HepG2 (cell line): ENCODE measurements around the gene GTPBP6. TPM values are rescaled to one million over a fixed set of nuclear protein-coding genes. Genes with fewer than 3 reads are reported as not detected.

Source experiments
- ATAC-seq: fragments of 200-7000 bp; cut with Tn5 transposase; 3 replicates; pipeline ENCODE4 v1.9.1; 2020; ENCODE audit warnings: mild to moderate bottlenecking, moderate library complexity
- BruUV-seq: library from RNA; stranded (reverse); fragments of 400-500 nt; replicated peaks from 2 replicates; lab custom pipeline; 2021; lab: Mats Ljungman, UMichigan
- CTCF ChIA-PET: fragments of 300-600 bp; formaldehyde crosslinking; extraction: SDS; loops from one replicate; lab custom pipeline; 2021; ENCODE audit warnings: low total read pairs, inconsistent platforms, low intra/inter-chr PET ratio; lab: Yijun Ruan, JAX
- POLR2A ChIA-PET: fragments of 350-600 bp; sonication (Branson Sonifier 250); formaldehyde crosslinking; loops from one replicate; lab custom pipeline; 2020; ENCODE audit warnings: antibody characterized with exemption, inconsistent platforms; lab: Yijun Ruan, JAX
- DNase-seq: peaks from one replicate; pipeline ENCODE4 v3.0.0-alpha.2; 2015; ENCODE audit warnings: low spot score
- FAIRE-seq: peaks from 3 replicates; lab custom pipeline; 2011; peaks lifted over from hg19 to GRCh38; lab: Jason Lieb, UNC
- H2AFZ ChIP-seq: one replicate; pipeline ENCODE4 v1.6.1; 2011; ENCODE audit warnings: low read length, inconsistent platforms
- H3K27ac ChIP-seq: fragments of 300-600 bp; 3 replicates; pipeline ENCODE4 v1.8.0; 2011; ENCODE audit warnings: mixed run types, mild to moderate bottlenecking, mixed read lengths, low read length, inconsistent platforms; ENCODE audit not compliant: insufficient read depth; ENCODE audit errors: extremely low read length
- H3K27me3 ChIP-seq, 2 experiments: fragments of 200-600 bp in 1 of 2; 2 replicates in 1 of 2; 3 replicates in 1 of 2; pipeline versions ENCODE4 v1.6.0 to v1.8.0; 2011; ENCODE audit warnings: low read length in 2 of 2, mild to moderate bottlenecking in 2 of 2, moderate library complexity in 2 of 2, inconsistent platforms in 1 of 2; ENCODE audit not compliant: insufficient read depth in 2 of 2, control insufficient read depth in 1 of 2
- H3K36me3 ChIP-seq, 2 experiments: fragments of 200-600 bp in 1 of 2; replicated peaks in 1 of 2; 2 replicates in 1 of 2; 3 replicates in 1 of 2; pipeline versions ENCODE4 v1.5.1 to v1.8.0; 2011; ENCODE audit warnings: low read length in 2 of 2, inconsistent platforms in 1 of 2; ENCODE audit not compliant: insufficient read depth in 2 of 2, control insufficient read depth in 1 of 2
- H3K4me1 ChIP-seq: 2 replicates; pipeline ENCODE4 v1.5.1; 2012; ENCODE audit warnings: low read length, inconsistent platforms; ENCODE audit not compliant: insufficient read depth
- H3K4me2 ChIP-seq: 2 replicates; pipeline ENCODE4 v1.6.0; 2011; ENCODE audit warnings: low read depth, low read length, inconsistent platforms
- H3K4me3 ChIP-seq, 3 experiments: fragments of 200-600 bp in 1 of 3; sonication (generic), shearing (Covaris generic) in 1 of 3; replicated peaks in 1 of 3; 2 replicates each; pipeline ENCODE4 v1.5.1; 2011 to 2016; ENCODE audit warnings: low read length in 3 of 3, inconsistent platforms in 2 of 3, low read depth in 2 of 3, mild to moderate bottlenecking in 2 of 3, control low read depth in 1 of 3, mixed read lengths in 1 of 3; ENCODE audit not compliant: insufficient read depth in 1 of 3
- H3K79me2 ChIP-seq: one replicate; pipeline ENCODE4 v1.6.1; 2011; ENCODE audit warnings: low read length, inconsistent platforms; ENCODE audit not compliant: insufficient read depth
- H3K9ac ChIP-seq: 2 replicates; pipeline ENCODE4 v1.6.0; 2011; ENCODE audit warnings: mild to moderate bottlenecking, low read depth, low read length, inconsistent platforms; ENCODE audit not compliant: insufficient read depth
- H3K9me3 ChIP-seq: 2 replicates; pipeline ENCODE4 v1.5.1; 2012; ENCODE audit warnings: mild to moderate bottlenecking, low read length
- H4K20me1 ChIP-seq: 2 replicates; pipeline ENCODE4 v1.6.0; 2011; ENCODE audit warnings: inconsistent platforms, mild to moderate bottlenecking, low read length, moderate library complexity; ENCODE audit not compliant: insufficient read depth
- ARNT ChIP-seq: fragments of 450-650 bp; IDR thresholded peaks from 2 replicates; pipeline ENCODE4 v1.6.1; 2017
- RBFOX2 ChIP-seq: fragments of 200-400 bp; formaldehyde crosslinking; IDR thresholded peaks from 2 replicates; pipeline ENCODE4 v1.6.1; 2017; ENCODE audit warnings: low read depth, mild to moderate bottlenecking, low read length
- SYNCRIP ChIP-seq: fragments of 200-400 bp; formaldehyde crosslinking; IDR thresholded peaks from 2 replicates; pipeline ENCODE4 v1.6.1; 2018; ENCODE audit warnings: mild to moderate bottlenecking, low read depth, low read length; ENCODE audit not compliant: insufficient read depth
- ZNF18 ChIP-seq: sonication (generic); formaldehyde crosslinking; IDR thresholded peaks from 2 replicates; pipeline ENCODE4 v1.8.0; 2022; ENCODE audit warnings: mild to moderate bottlenecking, missing genetic modification reagents; ENCODE audit not compliant: insufficient replicate concordance
- ZNF792 ChIP-seq: IDR thresholded peaks from 2 replicates; pipeline ENCODE4 v1.6.1; 2016
- WGBS: methylation state at CpG from one replicate; pipeline ENCODE4 v1.1.6; 2017; ENCODE audit warnings: low lambda C conversion rate; 5-methylcytosine and 5-hydroxymethylcytosine counted together
- in situ Hi-C: cut with HindIII; loops from 2 replicates; pipeline ENCODE4 v1.10.0; 2017; ENCODE audit warnings: low pct_unique_long_range_greater_than_20kb; ENCODE audit not compliant: extremely low pct_ligation_motif_present
- intact Hi-C: fragments of 100-400 bp; cut with micrococcal nuclease; formaldehyde crosslinking; loops from one replicate; pipeline ENCODE4 v1.10.0; 2022; ENCODE audit not compliant: unreplicated experiment
- polyA plus RNA-seq, 8 experiments: library from polyadenylated mRNA; depleted of rRNA in 3 of 8; stranded (reverse) in 7 of 8; unstranded in 1 of 8; fragments of >200 nt; fragmentation: Illumina TruSeq in 4 of 8; extraction: Trizol in 4 of 8; gene quantifications; 2 replicates each; pipeline versions ENCODE4 v1.2.1 to v1.2.3, GENCODE V29; 2011 to 2016; ENCODE audit warnings: low read depth in 4 of 8, missing spikeins in 1 of 8, mixed read lengths in 1 of 8; ENCODE audit not compliant: insufficient read depth in 1 of 8
- total RNA-seq, 5 experiments: library from RNA; depleted of rRNA; stranded (reverse); fragments of >200 nt; fragmentation: Illumina TruSeq; extraction: Trizol; gene quantifications; 2 replicates each; pipeline ENCODE4 v1.2.3, GENCODE V29; 2016; ENCODE audit warnings: low read depth in 1 of 5
- TF ChIP-seq, protein P1 (sequence below): sonication (generic); formaldehyde crosslinking; IDR thresholded peaks from 2 replicates; pipeline ENCODE4 v1.8.0; 2022; ENCODE audit warnings: missing genetic modification reagents, mild to moderate bottlenecking, moderate library complexity, borderline replicate concordance

Gene GTPBP6
- total and polyA plus RNA-seq, 2 of the 13 experiments (the other 11 are each of a cell fraction or from before 2014, with no cell fraction given) = 20.2 to 39.6 TPM

- H3K9me3 ChIP-seq = no peaks in the 10 kb centered on the region
- peaks cover 20% of the 10 kb centered on the region; the same call in 1 of the 2 replicates for H3K4me1 ChIP-seq
- in situ Hi-C loops (no loop called here), intact Hi-C loops (no loop called here)
- no peak overlapping the region for H3K9ac ChIP-seq
- no peak overlapping the region for H2AFZ ChIP-seq
- WGBS = 98% methylated on average over 7 of the region's 7 CpGs
- H3K4me2 ChIP-seq = no peak overlapping the region
- H3K27me3 ChIP-seq = no peaks in the 10 kb centered on the region
- peaks cover 25% of the 10 kb centered on the region for H3K79me2 ChIP-seq
- BruUV-seq = no TSS peak
- DNase-seq (no peak), FAIRE-seq (no peak), ATAC-seq (no peak)
- CTCF ChIA-PET = no interaction called here
- no peak overlapping the region for H3K4me3 ChIP-seq
- H3K36me3 ChIP-seq = peaks cover 44 to 71% of the 10 kb centered on the region in 2 experiments
- TF ChIP-seq, protein P1, sequence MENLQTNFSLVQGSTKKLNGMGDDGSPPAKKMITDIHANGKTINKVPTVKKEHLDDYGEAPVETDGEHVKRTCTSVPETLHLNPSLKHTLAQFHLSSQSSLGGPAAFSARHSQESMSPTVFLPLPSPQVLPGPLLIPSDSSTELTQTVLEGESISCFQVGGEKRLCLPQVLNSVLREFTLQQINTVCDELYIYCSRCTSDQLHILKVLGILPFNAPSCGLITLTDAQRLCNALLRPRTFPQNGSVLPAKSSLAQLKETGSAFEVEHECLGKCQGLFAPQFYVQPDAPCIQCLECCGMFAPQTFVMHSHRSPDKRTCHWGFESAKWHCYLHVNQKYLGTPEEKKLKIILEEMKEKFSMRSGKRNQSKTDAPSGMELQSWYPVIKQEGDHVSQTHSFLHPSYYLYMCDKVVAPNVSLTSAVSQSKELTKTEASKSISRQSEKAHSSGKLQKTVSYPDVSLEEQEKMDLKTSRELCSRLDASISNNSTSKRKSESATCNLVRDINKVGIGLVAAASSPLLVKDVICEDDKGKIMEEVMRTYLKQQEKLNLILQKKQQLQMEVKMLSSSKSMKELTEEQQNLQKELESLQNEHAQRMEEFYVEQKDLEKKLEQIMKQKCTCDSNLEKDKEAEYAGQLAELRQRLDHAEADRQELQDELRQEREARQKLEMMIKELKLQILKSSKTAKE (CRISPR knock-in tag) = no peak
- no peak for TF ChIP-seq ZNF18 (CRISPR knock-in tag)
- no peak for TF ChIP-seq ARNT
- TF ChIP-seq SYNCRIP = no peak
- 0 out of 2 replicates have a peak, but pooled peaks have one; percentile 22 for TF ChIP-seq RBFOX2
- no peak for TF ChIP-seq ZNF792 (CRISPR knock-in tag)
- H3K27ac ChIP-seq = no peak overlapping the region
- POLR2A ChIA-PET = no interaction called here
- peaks cover 54% of the 10 kb centered on the region for H4K20me1 ChIP-seq
Observed at GRCh38 chrX:287670-288069, 30.9 kb downstream of the GTPBP6 start.
